GM10248 (cell line): ENCODE measurements around the gene SF3B1.

Experiments
- CTCF ChIA-PET: fragments of 300-600 bp; sonication (Branson Sonifier 250); formaldehyde crosslinking; extraction: SDS; loops from one replicate; lab custom pipeline; 2021; ENCODE audit warnings: antibody characterized with exemption; lab: Yijun Ruan, JAX
- POLR2A ChIA-PET: fragments of 350-650 bp; sonication (Branson Sonifier 250); formaldehyde crosslinking; extraction: SDS; loops from one replicate; lab custom pipeline; 2020; ENCODE audit warnings: antibody characterized with exemption; lab: Yijun Ruan, JAX
- DNase-seq: peaks from one replicate; pipeline ENCODE4 v3.0.0; 2012; ENCODE audit errors: extremely low spot score
- CTCF ChIP-seq: IDR thresholded peaks from 2 replicates; pipeline ENCODE4 v1.5.1; 2012; ENCODE audit warnings: mild to moderate bottlenecking, low read depth; ENCODE audit errors: extremely low read depth, missing control alignments, control extremely low read depth

SF3B1 gene

GRCh38 chr2:197425550-197425949 is 9.3 kb downstream of the SF3B1 start:
- no peak for DNase-seq
- ChIA-PET CTCF (interaction anchor here (0.9 to 1.0 kb wide), 2 partner anchors 18 to 66 kb away, joined by 3 read pairs; no protein-coding TSS in a partner anchor), POLR2A (interaction anchor here (1.4 to 2.1 kb wide), 2 partner anchors 11 to 28 kb away, joined by 4 to 5 read pairs; partner anchors contain the start of gene COQ10B)
- no peak for TF ChIP-seq CTCF

GRCh38 chr2:197423307-197423706 is 11.5 kb downstream of the SF3B1 start:
- ChIA-PET POLR2A (interaction anchor here (0.9 kb wide), 1 partner anchor 10 kb away, joined by 4 read pairs; no protein-coding TSS in a partner anchor), CTCF (interaction anchor here (1.7 to 1.8 kb wide), 2 partner anchors 9 to 11 kb away, joined by 4 to 7 read pairs; no protein-coding TSS in a partner anchor)
- DNase-seq = no peak
- TF ChIP-seq CTCF = no peak

- ChIA-PET CTCF (interaction anchor here (1.1 kb wide), 1 partner anchor 58 kb away, joined by 3 read pairs; no protein-coding TSS in a partner anchor), POLR2A (no interaction called here)
- TF ChIP-seq CTCF = no peak
- no peak for DNase-seq
These were observed 15.4 kb downstream of the SF3B1 start for GRCh38 chr2:197419438-197419837.

GRCh38 chr2:197416268-197416667 is 18.6 kb downstream of the SF3B1 start:
- no peak for DNase-seq
- ChIA-PET CTCF (interaction anchor here (1.7 to 2.4 kb wide), 2 partner anchors 11 to 13 kb away, joined by 3 to 5 read pairs; no protein-coding TSS in a partner anchor), POLR2A (no interaction called here)
- TF ChIP-seq CTCF = no peak

- CTCF ChIA-PET = interaction anchor here (0.9 to 2.0 kb wide), 3 partner anchors 8 to 31 kb away, joined by 3 to 7 read pairs (median 3); no protein-coding TSS in a partner anchor
- no peak for TF ChIP-seq CTCF
- POLR2A ChIA-PET = interaction anchor here (0.8 to 1.4 kb wide), 2 partner anchors 11 to 16 kb away, joined by 3 to 5 read pairs; no protein-coding TSS in a partner anchor
These were observed 20.3 kb downstream of the SF3B1 start for GRCh38 chr2:197414515-197414914.

GRCh38 chr2:197414039-197414438 is 20.8 kb downstream of the SF3B1 start:
- POLR2A ChIA-PET = interaction anchor here (0.8 kb wide), 1 partner anchor 17 kb away, joined by 3 read pairs; no protein-coding TSS in a partner anchor

More at GRCh38 chr2:197414515-197414914, 20.3 kb downstream of the SF3B1 start:
- DNase-seq = no peak

More at GRCh38 chr2:197414039-197414438, 20.8 kb downstream of the SF3B1 start:
- no peak for DNase-seq
- CTCF ChIA-PET = interaction anchor here (0.7 to 2.0 kb wide), 5 partner anchors 8 to 301 kb away, joined by 3 to 7 read pairs (median 4); no protein-coding TSS in a partner anchor
- no peak for TF ChIP-seq CTCF
